Activated CD4-positive, alpha-beta T cell treated with anti-CD3 and anti-CD28 coated beads for 36 hours (primary cell): ENCODE measurements around the gene CD28. TPM values are rescaled to one million over a fixed set of nuclear protein-coding genes. Genes with fewer than 3 reads are reported as not detected.

Experiments used
- ATAC-seq: fragments of 200-7000 bp; cut with Tn5 transposase; one replicate; pipeline ENCODE4 v1.10.0; 2021; ENCODE audit warnings: mild to moderate bottlenecking, moderate library complexity
- CTCF ChIA-PET: fragments of 350-600 bp; sonication (Branson Sonifier 250); formaldehyde crosslinking; loops from one replicate; lab custom pipeline; 2021; ENCODE audit warnings: antibody characterized with exemption; lab: Charles Lee
- POLR2A ChIA-PET: fragments of 350-600 bp; sonication (Branson Sonifier 250); formaldehyde crosslinking; loops from one replicate; lab custom pipeline; 2021; ENCODE audit warnings: antibody characterized with exemption, inconsistent platforms; lab: Charles Lee
- DNase-seq: peaks from one replicate; pipeline ENCODE4 v3.0.0-alpha.2; 2020
- H3K27ac Mint-ChIP-seq: one replicate; pipeline ENCODE4 v1.8.0; 2021; ENCODE audit warnings: mixed read lengths
- H3K27me3 Mint-ChIP-seq: one replicate; pipeline ENCODE4 v1.8.0; 2021; ENCODE audit warnings: mixed read lengths
- H3K36me3 Mint-ChIP-seq: one replicate; pipeline ENCODE4 v1.8.0; 2021; ENCODE audit warnings: low read depth, mixed read lengths
- H3K4me1 Mint-ChIP-seq: one replicate; pipeline ENCODE4 v1.8.0; 2021; ENCODE audit warnings: mixed read lengths
- H3K4me3 Mint-ChIP-seq: one replicate; pipeline ENCODE4 v1.8.0; 2021; ENCODE audit warnings: mild to moderate bottlenecking, moderate library complexity, mixed read lengths
- H3K9me3 Mint-ChIP-seq: one replicate; pipeline ENCODE4 v1.8.0; 2021; ENCODE audit warnings: low read depth, mixed read lengths
- intact Hi-C, 2 experiments: fragments of 100-400 bp; cut with DNase I in 1 of 2; cut with micrococcal nuclease in 1 of 2; formaldehyde crosslinking; loops; one replicate each; pipeline versions ENCODE4 v1.14.2 to v1.15.1; 2022 to 2024; cut with DNase I, micrococcal nuclease
- total RNA-seq, 2 experiments: library from RNA; stranded (reverse); gene quantifications; one replicate each; pipeline ENCODE4 v1.2.3, GENCODE V29; 2021

CD28 gene
- total RNA-seq: 100 to 1,000 TPM; 175 TPM

- peaks cover 9% of the 10 kb centered on the region for H3K9me3 Mint-ChIP-seq
- POLR2A ChIA-PET: interaction anchor here (0.5 to 6.1 kb wide), 14 partner anchors 9 to 481 kb away, joined by 3 to 59 read pairs (median 4); no protein-coding TSS in a partner anchor
- ATAC-seq (peak; percentile 75), DNase-seq (peak; percentile 95)
- peaks cover 48% of the 10 kb centered on the region for H3K36me3 Mint-ChIP-seq
- H3K4me1 Mint-ChIP-seq: peaks cover 44% of the 10 kb centered on the region
- CTCF ChIA-PET: interaction anchor here (0.7 to 2.9 kb wide), 10 partner anchors 11 to 377 kb away, joined by 3 to 14 read pairs (median 6); no protein-coding TSS in a partner anchor
- intact Hi-C loops: loop anchor here (1.0 to 5.0 kb wide), 15 partner anchors 24 to 379 kb away; partner anchors contain the start of genes ABI2 (in 1 of the 2), ICOS (in 1 of the 2) and RAPH1 (in 1 of the 2)
- no peaks in the 10 kb centered on the region for H3K27me3 Mint-ChIP-seq
- H3K27ac Mint-ChIP-seq: peak within 1 kb of the TSS; percentile 100
- peak within 1 kb of the TSS; percentile 84 for H3K4me3 Mint-ChIP-seq
Observed at GRCh38 chr2:203706403-203706802, at the start of gene CD28. Gene CD28, plus strand, starts transcription at chr2:203706639. Its CDS starts 58 bp downstream, at chr2:203706697.

DNA sequence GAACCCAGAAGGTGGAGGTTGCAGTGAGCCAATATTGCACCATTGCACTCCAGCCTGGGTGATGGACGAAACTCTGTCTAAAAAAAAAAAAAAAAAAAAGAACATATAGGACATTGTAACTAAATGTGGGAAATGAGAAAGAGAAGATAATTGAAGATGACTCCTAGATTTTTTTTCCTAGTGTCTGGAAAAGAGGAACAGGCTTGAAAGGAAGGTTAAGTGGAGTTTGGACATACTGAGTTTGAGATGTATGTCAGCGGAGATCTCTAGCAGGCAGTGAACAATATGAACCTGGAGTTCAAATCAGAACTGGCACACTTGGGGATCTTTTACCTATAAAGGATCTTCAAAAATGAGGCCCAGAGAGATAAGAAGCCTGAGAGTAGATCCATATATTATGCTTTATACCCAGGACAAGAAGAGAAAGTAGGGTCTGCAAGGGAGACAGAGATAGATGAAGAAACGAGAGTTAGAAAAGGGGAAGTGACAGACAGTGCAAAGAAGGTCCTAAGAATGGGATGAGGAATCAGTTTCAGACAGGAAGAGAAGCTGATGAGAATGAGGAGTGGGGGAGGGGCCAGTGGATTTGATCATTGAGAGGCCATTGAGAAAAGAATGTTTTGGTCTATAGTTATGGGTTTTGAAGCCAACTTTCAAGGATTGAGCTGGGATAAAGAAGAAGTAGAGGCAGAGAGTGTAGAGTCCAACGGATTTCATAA, 46.9 kb upstream of the CD28 start:
- Mint-ChIP-seq H3K4me3 (no peak overlapping the region), H3K27ac (no peak overlapping the region), H3K36me3 (no peaks in the 10 kb centered on the region), H3K9me3 (no peaks in the 10 kb centered on the region), H3K27me3 (no peaks in the 10 kb centered on the region), H3K4me1 (peaks cover 32% of the 10 kb centered on the region)
- ChIA-PET POLR2A (no interaction called here), CTCF (no interaction called here)
- DNase-seq (peak; percentile 21), ATAC-seq (no peak)
- intact Hi-C loops: no loop called here

GRCh38 chr2:203660465-203660864, 46.0 kb upstream of the CD28 start:
- CTCF ChIA-PET: no interaction called here
- intact Hi-C loops: no loop called here
- Mint-ChIP-seq H3K4me3 (no peak overlapping the region), H3K27me3 (no peaks in the 10 kb centered on the region), H3K4me1 (peaks cover 23% of the 10 kb centered on the region), H3K36me3 (no peaks in the 10 kb centered on the region), H3K27ac (no peak overlapping the region), H3K9me3 (no peaks in the 10 kb centered on the region)
- DNase-seq: no peak
- ATAC-seq: no peak
- POLR2A ChIA-PET: no interaction called here

DNA sequence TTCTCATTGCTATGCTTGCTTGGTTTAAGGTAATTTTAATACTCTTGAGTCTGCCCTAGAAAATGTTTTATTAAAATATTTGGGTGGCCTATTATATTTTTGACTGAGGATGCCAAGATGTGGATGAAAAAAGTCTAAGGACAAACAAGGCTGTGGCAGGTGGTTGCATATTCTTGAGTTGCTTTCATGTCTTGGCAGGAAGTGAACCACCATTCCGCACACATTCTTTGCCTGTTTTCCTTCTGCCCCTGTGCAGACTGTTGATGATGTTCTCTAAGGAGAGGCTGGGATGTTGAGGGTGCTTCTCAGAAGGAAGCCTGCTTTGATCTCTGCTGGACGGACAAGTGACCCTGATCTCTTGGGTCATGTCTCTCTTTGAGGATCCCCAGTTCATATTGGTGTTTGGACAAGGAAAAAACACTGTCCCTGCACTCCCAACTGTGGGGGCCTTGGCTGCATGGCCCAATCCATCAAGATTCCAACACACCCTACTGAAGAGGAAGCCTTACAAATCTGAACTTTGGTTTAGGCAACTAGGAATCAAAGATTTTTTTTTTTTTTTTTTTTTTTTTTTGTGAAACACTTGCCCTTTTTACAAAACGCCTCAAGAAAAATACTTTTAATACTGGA, 45.0 kb upstream of the CD28 start:
- H3K36me3 Mint-ChIP-seq: no peaks in the 10 kb centered on the region
- intact Hi-C loops: no loop called here
- H3K27ac Mint-ChIP-seq: no peak overlapping the region
- POLR2A ChIA-PET: no interaction called here
- no peaks in the 10 kb centered on the region for H3K27me3 Mint-ChIP-seq
- CTCF ChIA-PET: no interaction called here
- DNase-seq (no peak), ATAC-seq (no peak)
- no peaks in the 10 kb centered on the region for H3K9me3 Mint-ChIP-seq
- peaks cover 18% of the 10 kb centered on the region for H3K4me1 Mint-ChIP-seq
- H3K4me3 Mint-ChIP-seq: no peak overlapping the region

DNA sequence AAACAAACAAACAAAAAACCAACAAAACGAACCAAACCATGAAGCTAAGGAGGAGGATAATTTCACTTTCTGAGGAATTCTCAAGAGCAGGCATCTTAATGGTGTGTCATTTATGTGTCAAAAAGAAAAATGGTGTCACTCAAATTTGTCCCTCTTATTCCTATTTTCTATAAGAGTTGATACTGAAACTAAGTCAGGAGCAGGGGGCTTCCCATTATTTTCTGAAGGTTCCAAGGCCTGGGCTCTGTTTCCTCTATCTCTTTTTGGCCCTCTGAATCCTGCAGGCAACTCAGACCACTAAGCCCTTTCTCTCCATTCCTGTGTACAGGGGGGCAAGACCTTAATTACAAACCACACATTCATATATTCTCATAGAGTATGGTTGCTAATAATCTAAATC, 44.0 kb upstream of the CD28 start:
- H3K36me3 Mint-ChIP-seq: no peaks in the 10 kb centered on the region
- CTCF ChIA-PET: no interaction called here
- POLR2A ChIA-PET: no interaction called here

GRCh38 chr2:203662951-203663350, 43.5 kb upstream of the CD28 start:
- ChIA-PET POLR2A (no interaction called here), CTCF (no interaction called here)

More for the DNA sequence above, 44.0 kb upstream of the CD28 start:
- Mint-ChIP-seq H3K4me3 (no peak overlapping the region), H3K9me3 (no peaks in the 10 kb centered on the region), H3K27me3 (no peaks in the 10 kb centered on the region), H3K4me1 (peaks cover 13% of the 10 kb centered on the region), H3K27ac (no peak overlapping the region)
- DNase-seq (no peak), ATAC-seq (no peak)
- intact Hi-C loops: no loop called here

GRCh38 chr2:203664029-203664755, 42.2 kb upstream of the CD28 start:
- Mint-ChIP-seq H3K36me3 (no peaks in the 10 kb centered on the region), H3K4me1 (peaks cover 10% of the 10 kb centered on the region), H3K9me3 (no peaks in the 10 kb centered on the region), H3K4me3 (no peak overlapping the region), H3K27me3 (no peaks in the 10 kb centered on the region), H3K27ac (no peak overlapping the region)
- ATAC-seq (no peak), DNase-seq (no peak)
- intact Hi-C loops: no loop called here
- CTCF ChIA-PET: interaction anchor here (0.6 to 1.0 kb wide), 2 partner anchors 12 to 123 kb away, joined by 3 to 4 read pairs; no protein-coding TSS in a partner anchor
- POLR2A ChIA-PET: interaction anchor here (0.6 kb wide), 1 partner anchor 85 kb away, joined by 5 read pairs; no protein-coding TSS in a partner anchor

More at GRCh38 chr2:203662951-203663350, 43.5 kb upstream of the CD28 start:
- Mint-ChIP-seq H3K9me3 (no peaks in the 10 kb centered on the region), H3K4me3 (no peak overlapping the region), H3K27ac (no peak overlapping the region), H3K27me3 (no peaks in the 10 kb centered on the region), H3K36me3 (no peaks in the 10 kb centered on the region), H3K4me1 (peaks cover 13% of the 10 kb centered on the region)
- ATAC-seq: no peak
- intact Hi-C loops: no loop called here
- no peak for DNase-seq

- Mint-ChIP-seq H3K27me3 (no peaks in the 10 kb centered on the region), H3K27ac (no peak overlapping the region), H3K36me3 (no peaks in the 10 kb centered on the region), H3K4me3 (no peak overlapping the region), H3K9me3 (peaks cover 4% of the 10 kb centered on the region), H3K4me1 (peaks cover 6% of the 10 kb centered on the region)
- ChIA-PET POLR2A (no interaction called here), CTCF (no interaction called here)
- intact Hi-C loops: no loop called here
- ATAC-seq: no peak
- no peak for DNase-seq
Observed at GRCh38 chr2:203667838-203668237, 38.6 kb upstream of the CD28 start.

DNA sequence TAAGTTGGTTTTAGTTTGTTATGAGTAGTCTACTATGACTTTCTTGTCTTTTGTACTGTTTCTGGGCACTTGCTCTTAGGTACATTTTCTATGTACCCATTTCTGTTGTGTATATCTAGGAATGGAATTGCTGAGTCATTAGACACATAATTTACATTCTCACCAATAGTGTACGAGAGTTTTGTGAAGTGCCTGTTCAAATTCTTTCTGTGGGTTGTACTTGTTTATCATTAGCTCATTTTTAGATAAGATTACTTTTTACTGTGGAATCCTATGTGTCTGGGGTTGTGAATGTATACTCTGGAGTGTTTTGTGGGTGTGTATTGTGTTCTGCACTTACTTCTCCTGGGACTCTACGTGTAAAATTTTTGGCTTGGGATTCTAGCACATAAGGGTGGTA, 36.6 kb upstream of the CD28 start:
- peaks cover 4% of the 10 kb centered on the region for H3K36me3 Mint-ChIP-seq
- ChIA-PET CTCF (interaction anchor here (1.2 kb wide), 1 partner anchor 120 kb away, joined by 3 read pairs; no protein-coding TSS in a partner anchor), POLR2A (interaction anchor here (0.7 to 1.0 kb wide), 2 partner anchors 343 to 830 kb away, joined by 4 to 9 read pairs; no protein-coding TSS in a partner anchor)
- H3K27me3 Mint-ChIP-seq: no peaks in the 10 kb centered on the region
- DNase-seq (no peak), ATAC-seq (peak; percentile 7)
- H3K4me1 Mint-ChIP-seq: peaks cover 20% of the 10 kb centered on the region
- H3K9me3 Mint-ChIP-seq: peaks cover 8% of the 10 kb centered on the region
- peak overlapping the region; percentile 47 for H3K27ac Mint-ChIP-seq
- H3K4me3 Mint-ChIP-seq: no peak overlapping the region
- intact Hi-C loops: no loop called here

DNA sequence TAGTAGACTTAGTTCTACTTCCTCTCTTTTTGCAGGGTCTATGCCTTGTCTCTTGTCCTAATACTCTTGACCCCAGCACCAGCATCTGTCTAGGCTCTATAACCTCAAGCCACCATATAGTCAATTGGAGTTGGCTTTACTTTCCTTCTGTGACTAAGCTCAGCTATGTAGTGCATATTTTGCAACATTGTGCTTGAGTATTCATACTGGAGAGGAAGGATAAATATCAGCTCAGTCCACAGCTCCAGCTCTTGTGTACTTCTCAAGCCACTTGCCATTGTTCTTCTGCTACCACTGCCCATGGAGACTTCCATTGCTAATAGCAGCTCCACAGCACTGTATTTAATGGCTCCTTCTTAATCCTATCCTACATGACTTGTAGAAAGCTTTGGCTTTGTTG, 35.5 kb upstream of the CD28 start:
- Mint-ChIP-seq H3K4me3 (no peak overlapping the region), H3K36me3 (peaks cover 4% of the 10 kb centered on the region), H3K27me3 (no peaks in the 10 kb centered on the region), H3K9me3 (peaks cover 8% of the 10 kb centered on the region), H3K4me1 (peaks cover 25% of the 10 kb centered on the region), H3K27ac (no peak overlapping the region)
- intact Hi-C loops: no loop called here
- ChIA-PET POLR2A (no interaction called here), CTCF (no interaction called here)
- ATAC-seq: no peak
- no peak for DNase-seq

- peaks cover 8% of the 10 kb centered on the region for H3K9me3 Mint-ChIP-seq
- no peaks in the 10 kb centered on the region for H3K27me3 Mint-ChIP-seq
- intact Hi-C loops: no loop called here
- DNase-seq (no peak), ATAC-seq (no peak)
- H3K36me3 Mint-ChIP-seq: peaks cover 4% of the 10 kb centered on the region
- ChIA-PET CTCF (interaction anchor here (0.7 kb wide), 1 partner anchor 1047 kb away, joined by 4 read pairs; no protein-coding TSS in a partner anchor), POLR2A (no interaction called here)
- no peak overlapping the region for H3K4me3 Mint-ChIP-seq
- H3K4me1 Mint-ChIP-seq: peaks cover 25% of the 10 kb centered on the region
- H3K27ac Mint-ChIP-seq: no peak overlapping the region
Observed at GRCh38 chr2:203671876-203672275, 34.6 kb upstream of the CD28 start.
